ENCODE results near the gene KLC1.

DNA sequence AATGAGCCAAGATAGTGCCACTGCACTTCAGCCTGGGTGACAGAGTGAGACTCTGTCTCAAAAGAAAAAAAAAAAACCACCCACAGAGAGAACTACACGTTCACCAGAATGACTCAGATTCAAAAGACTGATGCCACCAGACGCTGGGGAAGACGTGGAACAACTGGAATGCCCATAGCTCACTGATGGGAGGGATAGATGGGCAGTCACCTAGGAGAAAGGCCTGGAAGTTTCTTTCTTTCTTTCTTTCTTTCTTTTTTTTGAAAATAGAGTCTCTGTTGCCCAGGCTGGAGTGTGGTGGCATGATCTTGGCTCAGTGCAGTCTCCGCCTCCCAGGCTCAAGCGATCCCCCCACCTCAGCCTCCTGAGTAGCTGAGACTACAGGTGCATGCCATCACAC lies 10.0 kb upstream of the KLC1 start:
- TF ChIP-seq, protein P1, sequence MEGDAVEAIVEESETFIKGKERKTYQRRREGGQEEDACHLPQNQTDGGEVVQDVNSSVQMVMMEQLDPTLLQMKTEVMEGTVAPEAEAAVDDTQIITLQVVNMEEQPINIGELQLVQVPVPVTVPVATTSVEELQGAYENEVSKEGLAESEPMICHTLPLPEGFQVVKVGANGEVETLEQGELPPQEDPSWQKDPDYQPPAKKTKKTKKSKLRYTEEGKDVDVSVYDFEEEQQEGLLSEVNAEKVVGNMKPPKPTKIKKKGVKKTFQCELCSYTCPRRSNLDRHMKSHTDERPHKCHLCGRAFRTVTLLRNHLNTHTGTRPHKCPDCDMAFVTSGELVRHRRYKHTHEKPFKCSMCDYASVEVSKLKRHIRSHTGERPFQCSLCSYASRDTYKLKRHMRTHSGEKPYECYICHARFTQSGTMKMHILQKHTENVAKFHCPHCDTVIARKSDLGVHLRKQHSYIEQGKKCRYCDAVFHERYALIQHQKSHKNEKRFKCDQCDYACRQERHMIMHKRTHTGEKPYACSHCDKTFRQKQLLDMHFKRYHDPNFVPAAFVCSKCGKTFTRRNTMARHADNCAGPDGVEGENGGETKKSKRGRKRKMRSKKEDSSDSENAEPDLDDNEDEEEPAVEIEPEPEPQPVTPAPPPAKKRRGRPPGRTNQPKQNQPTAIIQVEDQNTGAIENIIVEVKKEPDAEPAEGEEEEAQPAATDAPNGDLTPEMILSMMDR (conservative IDR thresholded peaks at IDR 0.05; ENCODE audit: low read depth, low read length), result no peak
- TF ChIP-seq EZH2 (IDR thresholded peaks at IDR 0.05; ENCODE audit: low read length, unreplicated experiment), result no peak

Data from PC-3 (cell line).